IMR-90 (cell line): Measurements from ENCODE around the gene PLXNA4. TPM values are rescaled to one million over a fixed set of nuclear protein-coding genes. Genes with fewer than 3 reads are reported as not detected.

ENCODE experiments used
- ATAC-seq: fragments of 200-7000 bp; cut with Tn5 transposase; 2 replicates; pipeline ENCODE4 v1.9.1; 2020; ENCODE audit warnings: low read depth, mild to moderate bottlenecking, moderate library complexity
- BruUV-seq: library from RNA; stranded (reverse); fragments of 400-500 nt; replicated peaks from 2 replicates; lab custom pipeline; 2021; lab: Mats Ljungman, UMichigan
- CTCF ChIA-PET: fragments of 300-600 bp; formaldehyde crosslinking; extraction: SDS; loops from one replicate; lab custom pipeline; 2021; ENCODE audit warnings: antibody characterized with exemption; lab: Yijun Ruan, JAX
- POLR2A ChIA-PET: fragments of 300-600 bp; sonication (Branson Sonifier 250); formaldehyde crosslinking; loops from one replicate; lab custom pipeline; 2022; ENCODE audit warnings: antibody characterized with exemption; ENCODE audit not compliant: unreplicated experiment; lab: Charles Lee
- DNase-seq: peaks from one replicate; pipeline ENCODE4 v3.0.0; 2013
- H2AFZ ChIP-seq: replicated peaks from 2 replicates; pipeline ENCODE3; 2013; ENCODE audit warnings: low read length, mild to moderate bottlenecking; ENCODE audit not compliant: poor library complexity
- H2AK5ac ChIP-seq: 2 replicates; pipeline ENCODE4 v1.6.1; 2013; ENCODE audit warnings: low read depth, low read length, inconsistent platforms
- H2AK9ac ChIP-seq: replicated peaks from 2 replicates; pipeline ENCODE3; 2013; ENCODE audit warnings: mild to moderate bottlenecking, low read depth, low read length, moderate library complexity; ENCODE audit not compliant: poor library complexity
- H2BK120ac ChIP-seq: 2 replicates; pipeline ENCODE4 v1.6.1; 2013; ENCODE audit warnings: low read depth, low read length, inconsistent platforms
- H2BK15ac ChIP-seq: 3 replicates; pipeline ENCODE4 v1.6.1; 2013; ENCODE audit warnings: low read depth, low read length, inconsistent platforms
- H2BK20ac ChIP-seq: 2 replicates; pipeline ENCODE4 v1.6.1; 2013; ENCODE audit warnings: low read depth, mild to moderate bottlenecking, inconsistent platforms, low read length, moderate library complexity
- H2BK5ac ChIP-seq: 2 replicates; pipeline ENCODE4 v1.6.1; 2013; ENCODE audit warnings: mild to moderate bottlenecking, low read depth, low read length, inconsistent platforms; ENCODE audit not compliant: poor library complexity, severe bottlenecking
- H3K14ac ChIP-seq: replicated peaks from 2 replicates; pipeline ENCODE4 v1.6.1; 2013; ENCODE audit warnings: low read depth, low read length, inconsistent platforms
- H3K18ac ChIP-seq: 2 replicates; pipeline ENCODE4 v1.6.1; 2013; ENCODE audit warnings: low read depth, low read length, control low read depth
- H3K23ac ChIP-seq: 2 replicates; pipeline ENCODE4 v1.6.1; 2013; ENCODE audit warnings: low read depth, low read length, inconsistent platforms
- H3K27ac ChIP-seq: 2 replicates; pipeline ENCODE4 v1.5.1; 2013; ENCODE audit warnings: mild to moderate bottlenecking, control low read depth, low read length; ENCODE audit not compliant: insufficient read depth
- H3K27me3 ChIP-seq: 2 replicates; pipeline ENCODE4 v1.6.1; 2013; ENCODE audit warnings: low read length; ENCODE audit not compliant: control insufficient read depth, insufficient read depth
- H3K36me3 ChIP-seq: 2 replicates; pipeline ENCODE4 v1.6.1; 2013; ENCODE audit warnings: low read length, mixed read lengths; ENCODE audit not compliant: control insufficient read depth, insufficient read depth
- H3K4ac ChIP-seq: 2 replicates; pipeline ENCODE4 v1.6.1; 2013; ENCODE audit warnings: low read depth, low read length, inconsistent platforms
- H3K4me1 ChIP-seq: 2 replicates; pipeline ENCODE4 v1.6.1; 2013; ENCODE audit warnings: low read length, mixed read lengths; ENCODE audit not compliant: control insufficient read depth, insufficient read depth
- H3K4me2 ChIP-seq: 2 replicates; pipeline ENCODE4 v1.6.1; 2013; ENCODE audit warnings: low read depth, mild to moderate bottlenecking, control low read depth, low read length, moderate library complexity
- H3K4me3 ChIP-seq: 2 replicates; pipeline ENCODE4 v1.5.1; 2013; ENCODE audit warnings: low read depth, mild to moderate bottlenecking, control low read depth, low read length, moderate library complexity; ENCODE audit not compliant: insufficient read depth
- H3K56ac ChIP-seq: 2 replicates; pipeline ENCODE4 v1.6.1; 2013; ENCODE audit warnings: low read length, inconsistent platforms; ENCODE audit not compliant: insufficient read depth; ENCODE audit errors: extremely low read depth
- H3K79me1 ChIP-seq, 2 experiments: 2 replicates each; pipeline ENCODE4 v1.6.1; 2013; ENCODE audit warnings: low read length in 2 of 2, inconsistent platforms in 1 of 2, low read depth in 1 of 2
- H3K9ac ChIP-seq: 2 replicates; pipeline ENCODE4 v1.6.1; 2013; ENCODE audit warnings: low read depth, low read length, control low read depth
- H3K9me1 ChIP-seq: 2 replicates; pipeline ENCODE4 v1.6.1; 2013; ENCODE audit warnings: low read length, inconsistent platforms; ENCODE audit not compliant: insufficient read depth
- H3K9me3 ChIP-seq: 2 replicates; pipeline ENCODE4 v1.6.1; 2013; ENCODE audit warnings: low read length; ENCODE audit not compliant: control insufficient read depth, insufficient read depth
- H4K20me1 ChIP-seq: 2 replicates; pipeline ENCODE4 v1.6.1; 2013; ENCODE audit warnings: low read length, inconsistent platforms; ENCODE audit not compliant: insufficient read depth
- H4K5ac ChIP-seq: 2 replicates; pipeline ENCODE4 v1.6.1; 2013; ENCODE audit warnings: mild to moderate bottlenecking, low read depth, low read length, control low read depth
- H4K8ac ChIP-seq, 2 experiments: 2 replicates each; pipeline ENCODE4 v1.6.1; 2013; ENCODE audit warnings: low read depth in 2 of 2, low read length in 2 of 2, control low read depth in 1 of 2, inconsistent platforms in 1 of 2
- H4K91ac ChIP-seq: 2 replicates; pipeline ENCODE4 v1.6.1; 2013; ENCODE audit warnings: low read depth, low read length, inconsistent platforms; ENCODE audit not compliant: insufficient read depth
- BHLHE40 ChIP-seq: fragments of 150-350 bp; IDR thresholded peaks from 2 replicates; pipeline ENCODE4 v1.6.1; 2016; ENCODE audit warnings: mild to moderate bottlenecking, low read depth, low read length
- CHD1 ChIP-seq: IDR thresholded peaks from 2 replicates; pipeline ENCODE4 v1.6.1; 2012; ENCODE audit warnings: low read depth, low read length, improper control_type of control experiment
- CTCF ChIP-seq: conservative IDR thresholded peaks from 2 replicates; pipeline ENCODE4 v1.5.1; 2012; ENCODE audit warnings: mild to moderate bottlenecking, low read depth, low read length, improper control_type of control experiment
- ELK1 ChIP-seq: fragments of 150-350 bp; IDR thresholded peaks from 2 replicates; pipeline ENCODE4 v1.6.1; 2016; ENCODE audit warnings: low read depth, mild to moderate bottlenecking, low read length, moderate library complexity, borderline replicate concordance
- MAFK ChIP-seq: IDR thresholded peaks from 2 replicates; pipeline ENCODE4 v1.6.1; 2012; ENCODE audit warnings: low read depth, low read length, improper control_type of control experiment
- MAZ ChIP-seq: IDR thresholded peaks from 2 replicates; pipeline ENCODE4 v1.6.1; 2012; ENCODE audit warnings: low read depth, mild to moderate bottlenecking, low read length, improper control_type of control experiment, moderate library complexity, borderline replicate concordance
- MXI1 ChIP-seq: IDR thresholded peaks from 2 replicates; pipeline ENCODE4 v1.6.1; 2012; ENCODE audit warnings: low read depth, mild to moderate bottlenecking, low read length, moderate library complexity, borderline replicate concordance
- NFE2L2 ChIP-seq: fragments of 150-350 bp; IDR thresholded peaks from 2 replicates; pipeline ENCODE4 v1.6.1; 2016; ENCODE audit warnings: low read depth, mild to moderate bottlenecking, low read length
- POLR2A ChIP-seq: IDR thresholded peaks from 2 replicates; pipeline ENCODE4 v1.6.1; 2012; ENCODE audit warnings: mild to moderate bottlenecking, low read depth, low read length
- RAD21 ChIP-seq: IDR thresholded peaks from 2 replicates; pipeline ENCODE4 v1.6.1; 2012; ENCODE audit warnings: low read length, improper control_type of control experiment
- RCOR1 ChIP-seq: IDR thresholded peaks from 2 replicates; pipeline ENCODE4 v1.6.1; 2012; ENCODE audit warnings: mild to moderate bottlenecking, low read length, improper control_type of control experiment; ENCODE audit not compliant: insufficient replicate concordance
- RFX5 ChIP-seq: IDR thresholded peaks from 2 replicates; pipeline ENCODE4 v1.8.0; 2012; ENCODE audit warnings: low read depth, mild to moderate bottlenecking, low read length, moderate library complexity
- SMC3 ChIP-seq: fragments of 150-350 bp; IDR thresholded peaks from 2 replicates; pipeline ENCODE4 v1.6.1; 2016; ENCODE audit warnings: low read depth, mild to moderate bottlenecking, antibody characterized with exemption, low read length, moderate library complexity
- whole genome bisulfite sequencing, 2 experiments: methylation state at CpG; one replicate each; pipeline versions ENCODE4 v1.1.5 to v1.1.7; 2013; ENCODE audit warnings: missing lambda C conversion rate in 2 of 2; ENCODE audit not compliant: insufficient read length in 1 of 2; ENCODE audit errors: extremely low coverage in 2 of 2; 5-methylcytosine and 5-hydroxymethylcytosine counted together
- dilution Hi-C: fragments of 300-500 bp; cut with HindIII; formaldehyde crosslinking; loops from one replicate; pipeline ENCODE4 v1.14.3; 2018; ENCODE audit warnings: low sequenced_read_pairs; ENCODE audit not compliant: unreplicated experiment
- in situ Hi-C: fragments of 300-500 bp; cut with MboI; formaldehyde crosslinking; loops from 3 replicates; pipeline ENCODE4 v1.14.3; 2019; ENCODE audit warnings: low sequenced_read_pairs, inconsistent platforms, mixed read lengths
- intact Hi-C: fragments of 100-400 bp; cut with micrococcal nuclease; formaldehyde crosslinking; loops from 2 replicates; pipeline ENCODE4 v1.10.0; 2022
- polyA plus RNA-seq, 3 experiments: library from polyadenylated mRNA; depleted of rRNA; stranded (reverse); fragments of >200 nt; gene quantifications; 2 replicates each; pipeline ENCODE4 v1.2.3, GENCODE V29; 2012; ENCODE audit warnings: low replicate concordance in 1 of 3
- total RNA-seq: library from RNA; depleted of rRNA; stranded (reverse); fragments of >200 nt; gene quantifications from 2 replicates; pipeline ENCODE4 v1.2.3, GENCODE V29; 2012

The PLXNA4 gene
- total and polyA plus RNA-seq, 2 of the 4 experiments (the other 2 are of a cell fraction), result under 0.01 TPM

- Histone ChIP-seq H4K5ac (no peak overlapping the region), H3K18ac (no peak overlapping the region), H3K9me1 (no peaks in the 10 kb centered on the region), H3K4me1 (0 out of 2 replicates have a peak, but pooled peaks cover 2% of the 10 kb centered on the region), H2AFZ (no peak overlapping the region), H3K4me3 (no peak overlapping the region), H4K20me1 (no peaks in the 10 kb centered on the region), H2BK120ac (no peak overlapping the region), H3K27ac (no peak overlapping the region), H3K36me3 (no peaks in the 10 kb centered on the region), H2BK15ac (no peak overlapping the region), H2AK9ac (no peak overlapping the region), H2BK20ac (no peak overlapping the region), H2BK5ac (no peak overlapping the region), H3K4ac (no peak overlapping the region), H3K9ac (no peak overlapping the region), H2AK5ac (no peak overlapping the region), H3K27me3 (peaks cover 39% of the 10 kb centered on the region), H4K8ac (no peak overlapping the region), H3K4me2 (no peak overlapping the region), H4K91ac (no peak overlapping the region), H3K9me3 (no peaks in the 10 kb centered on the region), H3K23ac (no peak overlapping the region), H3K14ac (no peak overlapping the region), H3K56ac (no peak overlapping the region), H3K79me1 (no peaks in the 10 kb centered on the region)
- no CpG with 5 or more reads among the region's 2 CpGs for WGBS, 2 experiments
- ATAC-seq, result no peak
- intact Hi-C loops (no loop called here), dilution Hi-C loops (no loop called here), in situ Hi-C loops (loop anchor here (10.0 kb wide), 1 partner anchor 247 kb away; no protein-coding TSS in a partner anchor)
- ChIA-PET CTCF (no interaction called here), POLR2A (no interaction called here)
- BruUV-seq, result no TSS peak
- no peak for TF ChIP-seq SMC3
- TF ChIP-seq RCOR1, result no peak
- no peak for TF ChIP-seq CTCF
- no peak for TF ChIP-seq BHLHE40
- TF ChIP-seq RFX5, result no peak
- TF ChIP-seq ELK1, result no peak
- no peak for TF ChIP-seq MAZ
- TF ChIP-seq MAFK, result no peak
- TF ChIP-seq MXI1, result no peak
- TF ChIP-seq NFE2L2, result no peak
- no peak for TF ChIP-seq CHD1
- TF ChIP-seq POLR2A, result no peak
- TF ChIP-seq RAD21, result no peak
- no peak for DNase-seq
Measured at GRCh38 chr7:132571970-132572369, 4.3 kb downstream of the PLXNA4 start.
